Measurements from ENCODE around the gene ANO10.

GRCh38 chr3:43328653-43329052 lies 293.2 kb downstream of the ANO10 start:
- TF ChIP-seq CTCF (IDR thresholded peaks at IDR 0.05), result no peak
- no peak for TF ChIP-seq EP300 (IDR thresholded peaks at IDR 0.05)
